ENCODE measurements around the gene STKLD1. TPM values are rescaled to one million over a fixed set of nuclear protein-coding genes. Genes with fewer than 3 reads are reported as not detected.

STKLD1 gene
- total and polyA plus RNA-seq, 9 of the 15 experiments (the other 6 are each of a cell fraction or from before 2014, with no cell fraction given), result 0.10 to 0.65 (median 0.33) TPM; not detected in 2

DNA sequence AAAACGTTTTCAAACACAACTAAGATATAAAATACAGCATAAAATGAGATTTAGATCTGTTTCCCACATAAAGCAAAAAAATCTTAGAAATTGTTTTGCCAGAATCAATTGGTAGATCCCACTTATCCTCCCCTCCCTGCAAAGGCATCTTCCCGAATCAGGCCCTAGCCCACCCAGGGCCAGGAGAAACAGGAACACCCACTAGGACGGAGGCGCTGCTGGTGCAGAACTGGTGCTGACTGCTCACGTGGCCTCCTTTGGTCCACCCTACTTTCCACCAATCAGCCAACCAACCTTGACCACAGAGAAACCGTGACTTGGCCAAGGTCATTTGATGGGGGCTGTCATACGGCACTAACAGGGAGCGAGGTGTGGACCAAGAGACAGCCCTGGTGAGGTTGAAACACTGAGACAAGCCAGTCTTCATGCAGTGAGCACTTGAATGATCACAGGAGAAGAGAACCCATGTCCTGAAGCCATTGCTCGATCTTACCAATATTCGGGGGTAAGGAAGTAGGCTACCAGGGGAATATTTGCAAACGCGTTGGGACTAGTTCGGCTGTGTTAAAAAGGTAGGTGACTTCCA, 14.6 kb upstream of the STKLD1 start:
- H3K79me2 ChIP-seq (ENCODE audit: control insufficient read depth, insufficient read depth, low read length), result peaks cover 23% of the 10 kb centered on the region
- ChIA-PET CTCF (ENCODE audit: low intra/inter-chr PET ratio) (no interaction called here), POLR2A (interaction anchor here (3.3 to 7.4 kb wide), 5 partner anchors 8 to 14 kb away, joined by 22 to 109 read pairs (median 33); partner anchors contain the start of genes MED22, RPL7A, STKLD1 and SURF1)
- H3K9me1 ChIP-seq (ENCODE audit: control insufficient read depth, insufficient read depth, low read length), result no peaks in the 10 kb centered on the region
- H4K20me1 ChIP-seq (replicated peaks; ENCODE audit: control insufficient read depth, insufficient read depth, low read length), result peaks cover 39% of the 10 kb centered on the region
- peaks cover 13 to 41% of the 10 kb centered on the region in 2 experiments; a peak in 4 of 5 replicates for H3K4me1 ChIP-seq (replicated peaks in 1 of 2; ENCODE audit: control insufficient read depth in 2 of 2, insufficient read depth in 2 of 2, low read length in 2 of 2)
- H3K36me3 ChIP-seq (ENCODE audit: control insufficient read depth, insufficient read depth, low read length), result peaks cover 91% of the 10 kb centered on the region
- no peak overlapping the region for H3K27ac ChIP-seq (ENCODE audit: extremely low read depth, low read depth, low read length)
- H3K9me3 ChIP-seq (replicated peaks; ENCODE audit: control insufficient read depth, insufficient read depth, low read depth, low read length), result no peaks in the 10 kb centered on the region
- no peak overlapping the region for H3K4me2 ChIP-seq (ENCODE audit: insufficient read depth, low read length)
- H3K27me3 ChIP-seq (ENCODE audit: control insufficient read depth in 2 of 2, insufficient read depth in 2 of 2, low read length in 2 of 2), result no peaks in the 10 kb centered on the region
- DNase-seq (ENCODE audit: extremely low read depth in 1 of 4, low spot score in 3 of 4), result no peak
- intact Hi-C loops (cut with micrococcal nuclease), result no loop called here
- 77% methylated on average over 13 of the region's 13 CpGs for WGBS (ENCODE audit: insufficient coverage, low coverage, missing lambda C conversion rate)
- H3K9ac ChIP-seq (ENCODE audit: insufficient read depth in 1 of 2, low read depth in 2 of 2, low read length in 2 of 2), result no peak overlapping the region
- peak; percentile 32 for FAIRE-seq
- BruUV-seq (replicated peaks), result no TSS peak
- no peak overlapping the region for H2AFZ ChIP-seq (ENCODE audit: low read depth, low read length)
- H3K4me3 ChIP-seq, result no peak overlapping the region
- ATAC-seq, result peak; percentile 5; the same call in 2 of the 3 replicates
- in situ Hi-C loops (cut with MboI), result no loop called here
- peak; percentile 61; the same call in 1 of the 2 replicates for TF ChIP-seq MYNN (IDR thresholded peaks at IDR 0.05)
- no peak for TF ChIP-seq MYNN (CRISPR knock-in tag; IDR thresholded peaks at IDR 0.05)
- no peak for TF ChIP-seq SETDB1 (IDR thresholded peaks at IDR 0.05; ENCODE audit: low read length)
- TF ChIP-seq ZNF77 (CRISPR knock-in tag; IDR thresholded peaks at IDR 0.05), result no peak
- TF ChIP-seq SIN3A (IDR thresholded peaks at IDR 0.05; ENCODE audit: borderline replicate concordance in 2 of 2, control insufficient read depth in 1 of 2, low read depth in 2 of 2, low read length in 2 of 2), result no peak
- no peak for TF ChIP-seq SMAD3 (CRISPR knock-in tag; conservative IDR thresholded peaks at IDR 0.05)
- no peak for TF ChIP-seq L3MBTL2 (IDR thresholded peaks at IDR 0.05)
- TF ChIP-seq ZNF121 (CRISPR knock-in tag; conservative IDR thresholded peaks at IDR 0.05), result no peak
- no peak for TF ChIP-seq ZC3H11A (IDR thresholded peaks at IDR 0.05; ENCODE audit: low read depth, low read length)
- no peak for TF ChIP-seq CAMTA2 (CRISPR knock-in tag; conservative IDR thresholded peaks at IDR 0.05)
- TF ChIP-seq SUPT5H (IDR thresholded peaks at IDR 0.05), result peak; percentile 53
- TF ChIP-seq PURB (CRISPR knock-in tag; IDR thresholded peaks at IDR 0.05; ENCODE audit: low read depth), result no peak
- TF ChIP-seq, protein P1, sequence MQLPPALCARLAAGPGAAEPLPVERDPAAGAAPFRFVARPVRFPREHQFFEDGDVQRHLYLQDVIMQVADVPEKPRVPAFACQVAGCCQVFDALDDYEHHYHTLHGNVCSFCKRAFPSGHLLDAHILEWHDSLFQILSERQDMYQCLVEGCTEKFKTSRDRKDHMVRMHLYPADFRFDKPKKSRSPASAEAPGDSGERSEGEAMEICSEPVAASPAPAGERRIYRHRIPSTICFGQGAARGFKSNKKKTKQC (CRISPR knock-in tag; IDR thresholded peaks at IDR 0.05), result no peak
- no peak for TF ChIP-seq NEUROD1 (IDR thresholded peaks at IDR 0.05; ENCODE audit: borderline replicate concordance, low read depth, low read length, partially characterized antibody)
- TF ChIP-seq FIP1L1 (IDR thresholded peaks at IDR 0.05; ENCODE audit: low read depth, low read length, poor library complexity, severe bottlenecking), result no peak
- TF ChIP-seq POLR2G (IDR thresholded peaks at IDR 0.05; ENCODE audit: low read depth, low read length), result no peak; the same call in 1 of the 2 replicates
- TF ChIP-seq, protein P2, sequence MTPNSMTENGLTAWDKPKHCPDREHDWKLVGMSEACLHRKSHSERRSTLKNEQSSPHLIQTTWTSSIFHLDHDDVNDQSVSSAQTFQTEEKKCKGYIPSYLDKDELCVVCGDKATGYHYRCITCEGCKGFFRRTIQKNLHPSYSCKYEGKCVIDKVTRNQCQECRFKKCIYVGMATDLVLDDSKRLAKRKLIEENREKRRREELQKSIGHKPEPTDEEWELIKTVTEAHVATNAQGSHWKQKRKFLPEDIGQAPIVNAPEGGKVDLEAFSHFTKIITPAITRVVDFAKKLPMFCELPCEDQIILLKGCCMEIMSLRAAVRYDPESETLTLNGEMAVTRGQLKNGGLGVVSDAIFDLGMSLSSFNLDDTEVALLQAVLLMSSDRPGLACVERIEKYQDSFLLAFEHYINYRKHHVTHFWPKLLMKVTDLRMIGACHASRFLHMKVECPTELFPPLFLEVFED (CRISPR knock-in tag; conservative IDR thresholded peaks at IDR 0.05), result 0 out of 2 replicates have a peak, but pooled peaks have one; percentile 46
- peak; percentile 94 for TF ChIP-seq POLR2AphosphoS2 (IDR thresholded peaks at IDR 0.05; ENCODE audit: low read length)
- TF ChIP-seq, protein P3, sequence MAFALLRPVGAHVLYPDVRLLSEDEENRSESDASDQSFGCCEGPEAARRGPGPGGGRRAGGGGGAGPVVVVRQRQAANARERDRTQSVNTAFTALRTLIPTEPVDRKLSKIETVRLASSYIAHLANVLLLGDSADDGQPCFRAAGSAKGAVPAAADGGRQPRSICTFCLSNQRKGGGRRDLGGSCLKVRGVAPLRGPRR (CRISPR knock-in tag; IDR thresholded peaks at IDR 0.05), result no peak
- TF ChIP-seq ATF1 (CRISPR knock-in tag; IDR thresholded peaks at IDR 0.05), result no peak
- no peak for TF ChIP-seq ATF1 (tag; IDR thresholded peaks at IDR 0.05)
- peak; percentile 28 for TF ChIP-seq POLR2B (IDR thresholded peaks at IDR 0.05; ENCODE audit: low read depth, partially characterized antibody)
- TF ChIP-seq ESRRA (IDR thresholded peaks at IDR 0.05; ENCODE audit: borderline replicate concordance, low read depth), result peak; percentile 43; the same call in 1 of the 2 replicates
- no peak for TF ChIP-seq NFXL1 (CRISPR knock-in tag; IDR thresholded peaks at IDR 0.05)

Data from K562 (cell line).